ENCODE data around the gene SCD.

DNA sequence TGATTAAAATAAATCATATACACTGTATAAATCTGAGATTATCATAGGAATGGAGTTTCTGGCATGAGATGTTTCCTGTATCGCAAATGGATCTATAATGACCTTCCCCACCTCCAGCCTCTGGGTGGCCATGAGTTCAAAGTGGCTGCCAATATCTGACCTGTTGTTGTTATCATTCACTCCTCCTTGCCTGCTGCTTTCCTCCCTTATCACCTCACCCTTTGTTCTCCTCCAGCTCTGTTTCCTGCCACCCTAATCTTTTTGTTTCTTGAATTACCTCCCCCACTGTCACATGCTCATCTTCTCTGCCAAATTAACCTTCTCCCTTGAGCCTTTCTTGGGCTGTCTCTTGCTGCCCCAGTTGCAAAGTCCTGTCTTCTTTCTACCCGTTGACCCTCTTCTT lies 12.0 kb downstream of the SCD start:
- no peak for TF ChIP-seq POLR2AphosphoS5 (IDR thresholded peaks at IDR 0.05; ENCODE audit: borderline replicate concordance, low read depth, low read length)
- no peak for TF ChIP-seq EZH2 (IDR thresholded peaks at IDR 0.05)
